Hepatocyte (in vitro differentiated cells): Measurements from ENCODE around the gene SLC25A13. TPM values are rescaled to one million over a fixed set of nuclear protein-coding genes. Genes with fewer than 3 reads are reported as not detected.

Experiments used
- DNase-seq: peaks from one replicate; pipeline ENCODE4 v3.0.0-alpha.2; 2016; ENCODE audit warnings: low spot score
- H2AFZ ChIP-seq: fragments of 200-600 bp; sonication (generic); 2 replicates; pipeline ENCODE4 v1.6.0; 2016; ENCODE audit warnings: antibody characterized with exemption, mild to moderate bottlenecking
- H3K27ac ChIP-seq: fragments of 200-600 bp; sonication (generic); 2 replicates; pipeline ENCODE4 v1.5.1; 2016; ENCODE audit warnings: mild to moderate bottlenecking
- H3K27me3 ChIP-seq: fragments of 200-600 bp; sonication (generic); 2 replicates; pipeline ENCODE4 v1.6.1; 2016
- H3K36me3 ChIP-seq: fragments of 200-600 bp; sonication (generic); replicated peaks from 2 replicates; pipeline ENCODE4 v1.5.1; 2016; ENCODE audit warnings: low read depth; ENCODE audit not compliant: insufficient read depth
- H3K4me1 ChIP-seq: fragments of 200-600 bp; sonication (generic); 2 replicates; pipeline ENCODE4 v1.5.1; 2016; ENCODE audit warnings: mild to moderate bottlenecking, moderate library complexity; ENCODE audit not compliant: insufficient read depth
- H3K4me2 ChIP-seq: fragments of 200-600 bp; sonication (generic); 2 replicates; pipeline ENCODE4 v1.6.0; 2016
- H3K4me3 ChIP-seq: fragments of 200-600 bp; sonication (generic); 2 replicates; pipeline ENCODE4 v1.5.1; 2016; ENCODE audit warnings: mild to moderate bottlenecking
- H3K79me2 ChIP-seq: fragments of 200-600 bp; sonication (generic); 2 replicates; pipeline ENCODE4 v1.6.0; 2017; ENCODE audit warnings: mild to moderate bottlenecking
- H3K9me2 ChIP-seq: fragments of 200-600 bp; sonication (generic); replicated peaks from 2 replicates; pipeline ENCODE4 v1.6.0; 2017; ENCODE audit warnings: mild to moderate bottlenecking; ENCODE audit not compliant: insufficient read depth
- H3K9me3 ChIP-seq: fragments of 200-600 bp; sonication (generic); 2 replicates; pipeline ENCODE4 v1.5.1; 2016; ENCODE audit warnings: low read depth, mild to moderate bottlenecking
- H4K20me1 ChIP-seq: fragments of 200-600 bp; sonication (generic); 2 replicates; pipeline ENCODE4 v1.6.0; 2016; ENCODE audit warnings: mild to moderate bottlenecking; ENCODE audit not compliant: insufficient read depth, poor library complexity, severe bottlenecking
- EZH2 ChIP-seq: fragments of 200-600 bp; sonication (generic); IDR thresholded peaks from 2 replicates; pipeline ENCODE4 v1.6.1; 2016; ENCODE audit warnings: antibody characterized with exemption, mild to moderate bottlenecking, borderline replicate concordance
- EZH2phosphoT487 ChIP-seq: fragments of 200-600 bp; sonication (generic); IDR thresholded peaks from one replicate; pipeline ENCODE4 v1.6.1; 2018; ENCODE audit warnings: antibody characterized with exemption, mild to moderate bottlenecking, low read depth, moderate library complexity; ENCODE audit not compliant: unreplicated experiment, severe bottlenecking
- WGBS: methylation state at CpG from one replicate; pipeline ENCODE4 v1.1.6; 2016; ENCODE audit warnings: low lambda C conversion rate; ENCODE audit errors: missing lambda C conversion rate; 5-methylcytosine and 5-hydroxymethylcytosine counted together
- polyA plus RNA-seq: library from polyadenylated mRNA; unstranded; fragments of >200 nt; fragmentation: Nextera tagmentation; extraction: Ambion mirVana; gene quantifications from 2 replicates; pipeline ENCODE4 v1.2.1, GENCODE V29; 2016
- total RNA-seq: library from RNA; depleted of rRNA; stranded (reverse); fragments of >200 nt; gene quantifications from 2 replicates; pipeline ENCODE4 v1.2.3, GENCODE V29; 2014
- TF ChIP-seq, protein P1 (sequence below): fragments of 200-600 bp; sonication (generic); IDR thresholded peaks from 2 replicates; pipeline ENCODE4 v1.5.1; 2016; ENCODE audit warnings: antibody characterized with exemption, mild to moderate bottlenecking; ENCODE audit not compliant: poor library complexity

The SLC25A13 gene
- total and polyA plus RNA-seq, 2 experiments from 2014 or later, result 37.5 to 55.1 TPM

DNA sequence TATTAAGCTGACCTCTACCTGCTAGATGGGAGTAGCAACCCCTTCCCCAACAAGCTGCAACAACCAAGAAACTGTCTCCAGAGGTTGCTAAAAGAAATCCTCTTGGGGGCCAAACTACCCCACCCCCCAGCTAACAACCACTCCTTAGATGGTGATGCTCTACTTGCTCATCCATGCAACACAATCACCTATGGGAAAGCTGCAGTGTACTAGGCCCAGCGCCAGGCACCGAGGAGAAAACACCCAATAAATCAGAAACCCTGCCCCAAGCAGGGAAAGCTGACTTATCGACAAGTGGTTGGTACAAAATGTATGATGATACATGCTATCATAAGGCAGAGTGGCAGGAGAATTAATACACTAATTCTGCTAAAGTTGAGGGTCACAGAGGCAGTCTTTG, 17.3 kb downstream of the SLC25A13 start:
- TF ChIP-seq EZH2, result no peak
- TF ChIP-seq, protein P1, sequence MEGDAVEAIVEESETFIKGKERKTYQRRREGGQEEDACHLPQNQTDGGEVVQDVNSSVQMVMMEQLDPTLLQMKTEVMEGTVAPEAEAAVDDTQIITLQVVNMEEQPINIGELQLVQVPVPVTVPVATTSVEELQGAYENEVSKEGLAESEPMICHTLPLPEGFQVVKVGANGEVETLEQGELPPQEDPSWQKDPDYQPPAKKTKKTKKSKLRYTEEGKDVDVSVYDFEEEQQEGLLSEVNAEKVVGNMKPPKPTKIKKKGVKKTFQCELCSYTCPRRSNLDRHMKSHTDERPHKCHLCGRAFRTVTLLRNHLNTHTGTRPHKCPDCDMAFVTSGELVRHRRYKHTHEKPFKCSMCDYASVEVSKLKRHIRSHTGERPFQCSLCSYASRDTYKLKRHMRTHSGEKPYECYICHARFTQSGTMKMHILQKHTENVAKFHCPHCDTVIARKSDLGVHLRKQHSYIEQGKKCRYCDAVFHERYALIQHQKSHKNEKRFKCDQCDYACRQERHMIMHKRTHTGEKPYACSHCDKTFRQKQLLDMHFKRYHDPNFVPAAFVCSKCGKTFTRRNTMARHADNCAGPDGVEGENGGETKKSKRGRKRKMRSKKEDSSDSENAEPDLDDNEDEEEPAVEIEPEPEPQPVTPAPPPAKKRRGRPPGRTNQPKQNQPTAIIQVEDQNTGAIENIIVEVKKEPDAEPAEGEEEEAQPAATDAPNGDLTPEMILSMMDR, result no peak
- TF ChIP-seq EZH2phosphoT487, result no peak
- H3K27ac ChIP-seq, result peak overlapping the region; percentile 68
- peaks cover 24% of the 10 kb centered on the region for H3K4me1 ChIP-seq
- no peaks in the 10 kb centered on the region for H3K27me3 ChIP-seq
- DNase-seq, result no peak
- H3K9me2 ChIP-seq, result no peaks in the 10 kb centered on the region
- no peak overlapping the region for H3K4me2 ChIP-seq
- no peaks in the 10 kb centered on the region for H3K36me3 ChIP-seq
- WGBS, result 61% methylated on average over 3 of the region's 3 CpGs
- no peak overlapping the region for H3K4me3 ChIP-seq
- no peak overlapping the region for H2AFZ ChIP-seq
- peaks cover 76% of the 10 kb centered on the region for H3K79me2 ChIP-seq
- H4K20me1 ChIP-seq, result peaks cover 5% of the 10 kb centered on the region
- no peaks in the 10 kb centered on the region for H3K9me3 ChIP-seq

DNA sequence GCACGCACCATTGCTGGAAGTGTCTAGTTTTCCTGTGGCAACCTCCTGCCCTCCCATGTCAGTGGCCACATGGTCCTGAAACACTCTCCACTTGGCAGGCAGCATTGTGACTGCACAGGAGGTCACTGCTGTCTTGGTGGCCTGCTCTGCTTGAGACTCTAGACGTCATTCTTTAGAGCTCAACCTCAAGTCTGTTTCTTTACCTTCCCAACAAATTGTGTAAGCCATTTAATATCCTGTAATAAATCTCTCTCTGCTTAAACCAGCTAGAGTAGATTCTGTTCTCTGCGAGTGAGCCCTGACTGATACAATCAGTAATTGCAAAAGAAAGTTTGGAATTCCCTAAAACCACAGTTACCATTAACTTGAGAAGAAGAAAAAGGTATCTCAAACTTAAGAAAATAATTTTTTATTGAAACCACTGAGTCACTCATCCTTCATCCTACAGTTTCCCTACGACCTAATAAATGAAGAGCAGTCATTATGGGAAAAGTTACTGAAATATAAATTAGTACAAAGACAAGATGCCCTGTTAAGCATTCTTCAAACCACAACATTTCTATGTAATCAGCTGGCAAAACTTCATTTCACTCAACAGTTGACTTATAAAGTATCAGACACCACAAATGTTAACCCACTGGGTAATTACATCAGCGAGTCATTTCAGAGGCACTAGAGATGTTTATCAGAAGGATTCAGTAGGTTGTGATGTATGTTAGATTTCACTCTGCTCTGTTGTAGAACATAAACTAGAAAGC, 18.0 kb downstream of the SLC25A13 start:
- H3K4me1 ChIP-seq, result peaks cover 24% of the 10 kb centered on the region
- H3K4me3 ChIP-seq, result no peak overlapping the region
- H3K27ac ChIP-seq, result peak overlapping the region; percentile 68
- H4K20me1 ChIP-seq, result peaks cover 9% of the 10 kb centered on the region
- peaks cover 77% of the 10 kb centered on the region for H3K79me2 ChIP-seq
- no peak for TF ChIP-seq EZH2
- TF ChIP-seq, protein P1, result no peak
- TF ChIP-seq EZH2phosphoT487, result no peak
- DNase-seq, result no peak
- whole genome bisulfite sequencing, result 53% methylated on average over 5 of the region's 5 CpGs
- H3K9me2 ChIP-seq, result no peaks in the 10 kb centered on the region
- H3K9me3 ChIP-seq, result no peaks in the 10 kb centered on the region
- peak overlapping the region; percentile 31 for H3K4me2 ChIP-seq
- no peaks in the 10 kb centered on the region for H3K27me3 ChIP-seq
- no peak overlapping the region for H2AFZ ChIP-seq
- no peaks in the 10 kb centered on the region for H3K36me3 ChIP-seq

DNA sequence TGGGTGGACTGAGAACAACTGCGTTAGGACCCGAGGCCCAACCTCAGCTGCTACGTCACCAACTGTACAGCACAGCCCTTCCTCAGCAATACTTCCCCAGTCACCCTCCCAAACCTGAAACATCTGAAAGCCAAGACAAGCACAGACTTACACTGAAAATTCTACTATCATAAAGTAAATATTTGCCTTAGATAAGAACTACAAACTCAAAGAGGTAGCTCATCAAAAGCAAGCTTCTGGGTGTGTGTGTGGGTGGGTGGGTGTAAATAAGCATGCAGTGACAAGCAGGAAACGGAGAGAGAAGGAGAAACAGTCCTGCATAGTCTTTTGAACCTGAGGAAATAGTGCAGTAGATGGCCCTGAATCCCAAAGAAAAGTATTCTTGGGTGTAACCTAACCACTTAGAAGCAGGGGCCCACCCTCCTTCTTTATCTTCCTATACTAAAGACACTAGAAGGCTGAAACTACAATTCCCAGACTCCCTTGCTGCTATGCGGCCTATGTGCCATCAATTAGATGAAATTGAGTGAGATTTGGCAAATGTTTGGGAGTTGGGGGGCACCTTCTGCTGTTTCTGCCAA, 18.7 kb downstream of the SLC25A13 start:
- peaks cover 84% of the 10 kb centered on the region for H3K79me2 ChIP-seq
- TF ChIP-seq, protein P1, result no peak
- peak; percentile 93 for TF ChIP-seq EZH2phosphoT487
- H3K4me1 ChIP-seq, result peaks cover 24% of the 10 kb centered on the region
- peak; percentile 71 for DNase-seq
- peak overlapping the region; percentile 68 for H3K27ac ChIP-seq
- H2AFZ ChIP-seq, result no peak overlapping the region
- H3K9me3 ChIP-seq, result no peaks in the 10 kb centered on the region
- no peaks in the 10 kb centered on the region for H3K27me3 ChIP-seq
- H3K36me3 ChIP-seq, result no peaks in the 10 kb centered on the region
- no peaks in the 10 kb centered on the region for H3K9me2 ChIP-seq
- H3K4me3 ChIP-seq, result no peak overlapping the region
- peak overlapping the region; percentile 31 for H3K4me2 ChIP-seq
- 50% methylated on average over 5 of the region's 5 CpGs for WGBS
- H4K20me1 ChIP-seq, result peaks cover 9% of the 10 kb centered on the region
